ENCODE measurements around the gene HDGFL3.
"Not testable (repeated sequence)": the region's sequence is repeated elsewhere in the genome, so short reads cannot be mapped to it uniquely, and the experiment has no call there.

The HDGFL3 gene

DNA sequence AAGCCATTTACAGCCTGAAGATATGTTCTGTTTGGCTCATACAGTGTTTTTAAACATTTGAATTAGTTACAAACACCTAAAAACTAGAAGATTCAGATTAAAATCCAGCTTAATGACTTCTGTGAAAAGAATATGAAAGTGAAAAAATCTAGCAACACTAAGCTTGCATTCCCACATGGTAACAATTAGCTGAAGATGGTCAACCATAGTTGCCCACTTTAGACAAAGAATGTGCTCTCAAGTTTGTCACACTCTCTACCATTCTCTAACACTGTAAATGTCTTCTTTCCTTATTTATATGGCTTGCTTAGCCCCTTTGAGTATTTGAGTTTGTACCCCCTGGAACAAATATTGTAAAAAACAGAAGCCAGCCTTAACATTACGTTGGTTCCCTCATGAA, 32.7 kb downstream of the HDGFL3 start:
- ChIA-PET CTCF (no interaction called here), POLR2A (no interaction called here)
- no peak for DNase-seq (ENCODE audit: extremely low spot score)
- TF ChIP-seq BHLHE40 (IDR thresholded peaks at IDR 0.05; ENCODE audit: borderline replicate concordance), result no peak
- TF ChIP-seq FOXM1 (IDR thresholded peaks at IDR 0.05; ENCODE audit: borderline replicate concordance), result no peak
- no peak for TF ChIP-seq L3MBTL2 (conservative IDR thresholded peaks at IDR 0.05)
- no peak for TF ChIP-seq SUZ12 (IDR thresholded peaks at IDR 0.05)
- TF ChIP-seq TARDBP (IDR thresholded peaks at IDR 0.05), result no peak
- no peak for TF ChIP-seq ZNF384 (IDR thresholded peaks at IDR 0.05)
- TF ChIP-seq ARNT (IDR thresholded peaks at IDR 0.05), result no peak
- no peak for TF ChIP-seq CTBP1 (IDR thresholded peaks at IDR 0.05; ENCODE audit: borderline replicate concordance)
- no peak for TF ChIP-seq ELF4 (IDR thresholded peaks at IDR 0.05)
- no peak for TF ChIP-seq NFRKB (IDR thresholded peaks at IDR 0.05)
- no peak for TF ChIP-seq LEF1 (IDR thresholded peaks at IDR 0.05; ENCODE audit: borderline replicate concordance)
- TF ChIP-seq, protein P1, sequence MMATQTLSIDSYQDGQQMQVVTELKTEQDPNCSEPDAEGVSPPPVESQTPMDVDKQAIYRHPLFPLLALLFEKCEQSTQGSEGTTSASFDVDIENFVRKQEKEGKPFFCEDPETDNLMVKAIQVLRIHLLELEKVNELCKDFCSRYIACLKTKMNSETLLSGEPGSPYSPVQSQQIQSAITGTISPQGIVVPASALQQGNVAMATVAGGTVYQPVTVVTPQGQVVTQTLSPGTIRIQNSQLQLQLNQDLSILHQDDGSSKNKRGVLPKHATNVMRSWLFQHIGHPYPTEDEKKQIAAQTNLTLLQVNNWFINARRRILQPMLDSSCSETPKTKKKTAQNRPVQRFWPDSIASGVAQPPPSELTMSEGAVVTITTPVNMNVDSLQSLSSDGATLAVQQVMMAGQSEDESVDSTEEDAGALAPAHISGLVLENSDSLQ (IDR thresholded peaks at IDR 0.05), result no peak
- no peak for TF ChIP-seq SP1 (IDR thresholded peaks at IDR 0.05)
- TF ChIP-seq FOXA1 (IDR thresholded peaks at IDR 0.05), result no peak
- TF ChIP-seq FOXK2 (IDR thresholded peaks at IDR 0.05), result no peak
- TF ChIP-seq HDGF (IDR thresholded peaks at IDR 0.05; ENCODE audit: borderline replicate concordance), result no peak

DNA sequence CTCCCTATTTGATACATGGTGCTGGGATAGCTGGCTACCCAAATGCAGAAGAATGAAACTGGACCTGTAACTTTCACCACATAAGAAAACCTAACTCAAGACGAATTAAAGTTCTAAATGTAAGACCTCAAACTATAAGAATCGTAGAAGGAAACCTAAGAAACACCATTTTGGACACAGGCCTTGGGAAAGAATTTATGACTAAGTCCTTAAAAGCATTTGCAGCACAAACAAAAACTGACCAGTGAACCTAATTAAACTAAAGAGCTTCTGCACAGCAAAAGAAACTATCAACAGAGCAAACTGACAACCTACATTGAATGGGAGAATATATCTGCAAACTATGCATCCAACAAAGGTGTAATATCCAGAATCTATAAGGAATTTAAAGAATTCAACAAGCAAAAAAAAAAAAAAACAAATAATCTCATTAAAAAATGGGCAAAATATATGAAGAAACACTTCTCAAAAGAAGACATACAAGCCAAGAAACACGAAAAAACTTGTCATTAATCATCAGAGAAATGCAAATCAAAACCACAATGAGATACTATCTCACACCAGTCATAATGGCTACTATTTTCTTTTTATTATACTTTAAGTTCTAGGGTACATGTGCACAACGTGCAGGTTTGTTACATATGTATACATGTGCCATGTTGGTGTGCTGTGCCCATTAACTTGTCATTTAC, 37.0 kb downstream of the HDGFL3 start:
- TF ChIP-seq FOXK2 (IDR thresholded peaks at IDR 0.05), result no peak
- TF ChIP-seq LEF1 (IDR thresholded peaks at IDR 0.05; ENCODE audit: borderline replicate concordance), result no peak
- no peak for TF ChIP-seq FOXM1 (IDR thresholded peaks at IDR 0.05; ENCODE audit: borderline replicate concordance)
- TF ChIP-seq, protein P1 (IDR thresholded peaks at IDR 0.05), result no peak
- TF ChIP-seq L3MBTL2 (conservative IDR thresholded peaks at IDR 0.05), result no peak
- no peak for TF ChIP-seq SP1 (IDR thresholded peaks at IDR 0.05)
- TF ChIP-seq ZNF384 (IDR thresholded peaks at IDR 0.05), result no peak
- ChIA-PET CTCF (no interaction called here), POLR2A (no interaction called here)
- DNase-seq (ENCODE audit: extremely low spot score), result no peak

DNA sequence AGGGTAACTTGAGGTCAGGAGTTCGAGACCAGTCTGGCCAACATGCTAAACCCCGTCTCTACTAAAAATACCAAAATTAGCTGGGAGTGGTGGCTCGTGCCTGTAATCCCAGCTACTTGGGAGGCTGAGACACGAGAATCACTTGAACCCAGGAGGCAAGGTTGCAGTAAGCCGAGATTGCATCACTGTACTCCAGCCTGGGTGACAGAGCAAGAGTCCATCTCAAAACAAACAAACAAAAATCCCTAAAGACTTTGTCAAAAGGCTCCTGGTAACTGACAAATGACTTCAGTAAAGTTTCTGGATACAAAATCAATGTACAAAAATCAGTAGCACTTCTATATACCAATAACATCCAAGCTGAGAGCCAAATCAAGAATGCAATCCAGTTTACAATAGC, 38.0 kb downstream of the HDGFL3 start:
- POLR2A ChIA-PET; CTCF ChIA-PET; DNase-seq (ENCODE audit: extremely low spot score): not testable (repeated sequence)

DNA sequence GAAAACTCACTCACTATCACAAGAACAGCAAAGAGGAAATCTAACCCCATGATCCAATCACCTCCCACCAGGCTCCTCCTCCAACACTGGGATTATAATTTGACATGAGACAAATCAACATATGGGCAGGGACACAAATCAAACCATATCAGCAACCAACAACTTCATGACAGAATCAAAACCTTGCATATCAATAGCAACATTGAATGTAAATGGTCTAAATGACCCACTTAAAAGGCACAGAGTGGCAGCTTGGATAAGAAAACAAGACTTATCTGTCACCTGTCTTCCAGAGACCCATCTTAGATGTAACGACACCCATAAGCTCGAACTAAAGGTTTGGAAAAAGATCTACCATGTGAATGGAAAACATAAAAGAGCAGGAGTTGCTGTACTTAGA, 40.8 kb downstream of the HDGFL3 start:
- TF ChIP-seq, protein P1 (IDR thresholded peaks at IDR 0.05), result no peak
- TF ChIP-seq LEF1 (IDR thresholded peaks at IDR 0.05; ENCODE audit: borderline replicate concordance) (no peak), FOXA1 (IDR thresholded peaks at IDR 0.05) (no peak), HDGF (IDR thresholded peaks at IDR 0.05; ENCODE audit: borderline replicate concordance) (no peak), FOXK2 (IDR thresholded peaks at IDR 0.05) (no peak), BHLHE40 (IDR thresholded peaks at IDR 0.05; ENCODE audit: borderline replicate concordance) (no peak), ARNT (IDR thresholded peaks at IDR 0.05) (no peak), CTBP1 (IDR thresholded peaks at IDR 0.05; ENCODE audit: borderline replicate concordance) (no peak), NFRKB (IDR thresholded peaks at IDR 0.05) (no peak), SP1 (IDR thresholded peaks at IDR 0.05) (no peak), ZNF384 (IDR thresholded peaks at IDR 0.05) (no peak), SUZ12 (IDR thresholded peaks at IDR 0.05) (no peak), FOXM1 (IDR thresholded peaks at IDR 0.05; ENCODE audit: borderline replicate concordance) (no peak), ELF4 (IDR thresholded peaks at IDR 0.05) (no peak), L3MBTL2 (conservative IDR thresholded peaks at IDR 0.05) (no peak), TARDBP (IDR thresholded peaks at IDR 0.05) (no peak)
- no peak for DNase-seq (ENCODE audit: extremely low spot score)
- ChIA-PET POLR2A (no interaction called here), CTCF (no interaction called here)

DNA sequence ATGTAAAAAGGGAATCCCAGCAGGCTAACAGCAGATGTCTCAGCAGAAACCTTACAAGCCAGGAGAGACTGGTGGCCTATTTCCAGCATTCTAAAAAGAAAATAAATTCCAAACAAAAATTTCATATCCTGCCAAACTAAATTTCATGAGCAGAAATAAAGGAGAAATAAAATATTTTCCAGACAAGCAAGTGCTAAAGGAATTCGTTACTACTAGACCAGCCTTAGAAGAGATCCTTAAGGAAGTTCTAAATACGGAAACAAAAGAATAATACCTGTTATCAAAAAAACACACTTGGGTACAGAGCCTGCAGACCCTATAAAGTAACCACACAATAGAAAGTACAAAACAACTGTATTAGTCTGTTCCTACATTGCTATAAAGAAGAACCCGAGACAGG, 41.4 kb downstream of the HDGFL3 start:
- CTCF ChIA-PET, result no interaction called here
- TF ChIP-seq FOXA1 (IDR thresholded peaks at IDR 0.05) (no peak), BHLHE40 (IDR thresholded peaks at IDR 0.05; ENCODE audit: borderline replicate concordance) (no peak), SUZ12 (IDR thresholded peaks at IDR 0.05) (no peak), FOXM1 (IDR thresholded peaks at IDR 0.05; ENCODE audit: borderline replicate concordance) (no peak), CTBP1 (IDR thresholded peaks at IDR 0.05; ENCODE audit: borderline replicate concordance) (no peak), ELF4 (IDR thresholded peaks at IDR 0.05) (no peak), TARDBP (IDR thresholded peaks at IDR 0.05) (no peak), FOXK2 (IDR thresholded peaks at IDR 0.05) (no peak), ARNT (IDR thresholded peaks at IDR 0.05) (no peak), SP1 (IDR thresholded peaks at IDR 0.05) (no peak)
- TF ChIP-seq, protein P1 (IDR thresholded peaks at IDR 0.05), result no peak

DNA sequence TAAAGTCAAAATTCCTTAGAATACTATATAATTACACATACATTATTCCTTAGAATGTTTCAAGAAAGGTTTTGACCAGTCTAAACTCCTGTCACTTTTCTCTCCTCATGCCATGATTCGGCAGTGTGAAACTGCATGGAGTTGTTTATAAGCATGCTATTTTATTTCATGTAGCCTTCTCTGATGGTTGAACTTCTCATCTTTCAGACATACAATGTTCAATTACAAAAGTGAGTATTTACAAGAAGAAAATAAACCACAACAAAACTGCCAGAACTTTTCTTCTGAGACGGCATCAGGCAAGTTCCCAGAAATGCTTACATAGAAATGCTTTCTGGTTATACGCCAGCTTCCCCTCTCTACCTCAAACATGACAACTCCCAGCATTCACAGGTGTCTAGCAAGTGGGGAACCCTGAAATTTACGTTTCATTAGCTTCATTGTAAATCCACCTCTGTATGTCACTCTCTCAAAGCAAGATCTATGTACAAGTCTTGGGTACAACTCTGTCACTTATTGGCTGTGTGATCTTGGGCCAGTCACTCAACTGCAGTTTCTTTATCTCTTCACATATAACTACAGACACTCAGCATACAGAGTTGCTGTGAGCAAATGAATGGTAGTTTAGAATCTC, 42.7 kb downstream of the HDGFL3 start:
- TF ChIP-seq FOXA1 (IDR thresholded peaks at IDR 0.05) (no peak), ZNF384 (IDR thresholded peaks at IDR 0.05) (no peak), LEF1 (IDR thresholded peaks at IDR 0.05; ENCODE audit: borderline replicate concordance) (no peak), ARNT (IDR thresholded peaks at IDR 0.05) (no peak), FOXK2 (IDR thresholded peaks at IDR 0.05) (no peak), NFRKB (IDR thresholded peaks at IDR 0.05) (no peak), HDGF (IDR thresholded peaks at IDR 0.05; ENCODE audit: borderline replicate concordance) (no peak), ELF4 (IDR thresholded peaks at IDR 0.05) (no peak)
- TF ChIP-seq, protein P1 (IDR thresholded peaks at IDR 0.05), result no peak
- POLR2A ChIA-PET, result no interaction called here
- CTCF ChIA-PET, result no interaction called here
- no peak for DNase-seq (ENCODE audit: extremely low spot score)

More for the DNA sequence above, 41.4 kb downstream of the HDGFL3 start:
- POLR2A ChIA-PET, result no interaction called here
- no peak for DNase-seq (ENCODE audit: extremely low spot score)
